IPS-15b (cell line): ENCODE data around the gene PSD4.

Source experiments
- H3K27me3 ChIP-seq: one replicate; pipeline ENCODE4 v1.6.1; 2013; ENCODE audit warnings: low read length; ENCODE audit not compliant: control insufficient read depth, insufficient read depth
- H3K36me3 ChIP-seq: one replicate; pipeline ENCODE4 v1.6.1; 2013; ENCODE audit warnings: low read length; ENCODE audit not compliant: control insufficient read depth, insufficient read depth
- H3K4me1 ChIP-seq: one replicate; pipeline ENCODE4 v1.6.1; 2013; ENCODE audit warnings: mild to moderate bottlenecking, low read length; ENCODE audit not compliant: control insufficient read depth, insufficient read depth
- H3K4me3 ChIP-seq: one replicate; pipeline ENCODE4 v1.5.1; 2013; ENCODE audit warnings: low read depth, low read length
- H3K9ac ChIP-seq: one replicate; pipeline ENCODE4 v1.6.1; 2013; ENCODE audit warnings: low read depth, mild to moderate bottlenecking, low read length
- H3K9me3 ChIP-seq: one replicate; pipeline ENCODE4 v1.6.1; 2013; ENCODE audit warnings: mild to moderate bottlenecking, low read length; ENCODE audit not compliant: control insufficient read depth, insufficient read depth

PSD4 gene

DNA sequence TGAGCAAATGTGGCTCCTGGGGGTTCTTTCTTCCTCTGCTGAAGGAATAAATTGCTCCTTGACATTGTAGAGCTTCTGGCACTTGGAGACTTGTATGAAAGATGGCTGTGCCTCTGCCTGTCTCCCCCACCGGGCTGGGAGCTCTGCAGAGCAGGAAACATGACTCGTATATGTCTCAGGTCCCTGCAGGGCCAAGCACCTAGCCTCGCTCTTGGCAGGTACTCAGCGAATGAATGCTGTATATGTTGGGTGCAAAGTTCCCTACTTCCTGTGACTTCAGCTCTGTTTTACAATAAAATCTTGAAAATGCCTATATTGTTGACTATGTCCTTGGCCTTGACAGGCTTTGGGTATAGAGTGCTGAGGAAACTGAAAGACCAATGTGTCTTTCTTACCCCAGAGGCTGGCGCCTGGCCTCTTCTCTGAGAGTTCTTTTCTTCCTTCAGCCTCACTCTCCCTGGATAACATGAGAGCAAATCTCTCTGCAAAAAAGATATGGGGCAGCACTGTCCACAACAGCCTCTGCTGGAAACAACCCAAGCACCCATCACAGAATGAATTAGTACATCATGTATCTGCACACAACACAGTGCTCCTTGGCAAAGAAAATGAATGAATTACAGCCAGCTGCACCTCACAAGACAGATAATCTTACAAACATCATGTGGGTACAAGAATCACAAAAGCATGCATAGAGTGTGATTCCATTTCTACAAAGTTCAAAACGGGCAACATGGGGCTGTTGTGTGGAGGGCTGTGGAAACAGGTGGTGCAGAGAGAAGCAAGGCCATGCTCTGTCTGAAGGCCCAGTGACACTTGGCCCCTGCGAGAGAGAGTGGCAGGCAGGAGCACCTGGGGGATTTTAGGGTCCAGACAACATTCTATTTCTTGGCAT lies 39.8 kb upstream of the PSD4 start:
- H3K4me3 ChIP-seq: no peak overlapping the region
- no peaks in the 10 kb centered on the region for H3K36me3 ChIP-seq
- H3K27me3 ChIP-seq: no peaks in the 10 kb centered on the region
- no peaks in the 10 kb centered on the region for H3K9me3 ChIP-seq
- no peak overlapping the region for H3K9ac ChIP-seq
- no peaks in the 10 kb centered on the region for H3K4me1 ChIP-seq

DNA sequence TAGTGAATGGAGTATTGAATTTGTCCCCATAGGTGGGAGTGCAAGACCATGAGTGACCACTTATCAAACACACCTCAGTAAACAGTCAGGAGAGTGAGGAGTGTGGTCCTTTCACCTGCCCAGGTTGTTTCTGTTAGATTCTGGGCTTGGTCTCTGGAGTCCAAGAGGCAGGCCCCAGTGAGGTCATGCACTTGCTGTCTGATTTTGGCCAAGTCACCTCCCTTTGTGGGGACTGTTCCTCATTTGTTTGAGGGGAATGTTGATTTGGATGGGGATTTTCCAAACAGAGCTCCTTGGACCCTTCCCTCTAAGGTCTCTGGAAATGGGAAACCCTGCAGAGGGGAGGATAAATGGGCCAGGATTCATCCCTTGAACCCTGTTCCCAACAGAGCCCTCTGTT lies 39.1 kb upstream of the PSD4 start:
- H3K9me3 ChIP-seq: no peaks in the 10 kb centered on the region
- H3K9ac ChIP-seq: no peak overlapping the region
- no peaks in the 10 kb centered on the region for H3K36me3 ChIP-seq
- H3K4me1 ChIP-seq: no peaks in the 10 kb centered on the region
- H3K4me3 ChIP-seq: no peak overlapping the region
- no peaks in the 10 kb centered on the region for H3K27me3 ChIP-seq

DNA sequence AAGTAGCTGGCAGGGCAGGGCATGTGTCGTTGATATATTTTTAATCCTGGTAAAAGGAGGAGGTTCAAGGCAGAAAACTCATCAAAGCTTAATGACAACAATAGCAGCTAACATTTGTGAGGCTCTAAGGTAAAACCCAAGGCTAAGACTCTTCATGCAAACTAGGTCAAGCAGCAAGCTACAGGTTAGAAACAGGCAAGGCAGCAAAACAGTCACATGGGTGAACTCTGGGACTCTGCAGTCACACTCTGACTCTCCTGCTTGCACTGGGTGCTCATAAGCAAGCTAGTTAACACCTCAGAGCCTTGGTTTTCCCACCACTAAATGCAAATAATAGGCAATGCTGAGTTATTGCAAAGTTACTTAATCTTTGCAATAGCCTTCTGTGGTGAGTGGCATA lies 38.5 kb upstream of the PSD4 start:
- H3K27me3 ChIP-seq: no peaks in the 10 kb centered on the region
- H3K36me3 ChIP-seq: no peaks in the 10 kb centered on the region
- no peaks in the 10 kb centered on the region for H3K4me1 ChIP-seq
- H3K9ac ChIP-seq: no peak overlapping the region
- no peaks in the 10 kb centered on the region for H3K9me3 ChIP-seq
- no peak overlapping the region for H3K4me3 ChIP-seq

DNA sequence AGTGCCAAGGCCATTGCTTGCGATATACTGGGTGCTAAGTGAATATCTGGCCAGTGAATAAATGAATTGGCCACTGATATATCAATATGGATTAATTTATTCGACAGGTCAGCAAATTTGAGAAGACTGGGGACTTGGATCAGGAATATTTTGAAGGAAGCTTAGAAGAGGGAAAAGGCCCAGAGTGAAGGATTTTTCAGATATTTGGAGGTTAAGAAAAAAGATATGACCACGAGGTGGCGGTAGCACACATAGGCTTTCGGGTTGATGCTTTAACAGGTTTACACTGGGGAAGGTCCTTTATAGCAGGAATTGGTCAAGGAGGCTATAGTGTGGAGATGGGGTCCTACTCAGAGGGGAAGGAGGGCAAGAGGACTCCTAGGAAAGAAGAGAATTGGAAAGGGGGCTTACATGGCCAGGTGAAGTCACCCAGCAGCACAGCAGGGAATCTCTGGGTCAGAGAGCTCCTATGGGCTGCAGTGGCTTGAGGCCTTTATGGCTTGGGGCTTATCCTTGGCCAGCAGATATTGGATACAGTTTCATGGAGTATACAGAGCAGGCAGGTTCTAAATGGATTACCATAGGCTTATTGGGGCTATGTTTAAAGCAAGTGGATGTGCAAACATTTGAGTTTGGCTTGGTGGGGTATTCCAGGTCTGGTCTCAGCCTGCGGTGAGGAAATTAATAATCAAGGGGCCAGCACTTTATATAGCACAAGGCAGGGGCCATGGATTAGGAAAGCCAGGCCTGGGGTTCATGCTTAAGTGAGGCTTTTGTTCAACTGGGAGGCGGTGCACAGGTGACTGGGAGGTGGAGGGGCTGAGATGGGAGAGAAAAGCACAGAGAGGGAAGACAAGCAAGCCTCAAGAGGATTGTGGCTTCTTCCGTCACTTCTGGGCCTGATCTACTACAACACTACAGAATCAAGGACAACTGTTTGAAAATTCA lies 36.7 kb upstream of the PSD4 start:
- H3K4me3 ChIP-seq: no peak overlapping the region
- H3K9ac ChIP-seq: no peak overlapping the region
- no peaks in the 10 kb centered on the region for H3K4me1 ChIP-seq
- H3K36me3 ChIP-seq: no peaks in the 10 kb centered on the region
- H3K27me3 ChIP-seq: no peaks in the 10 kb centered on the region
- H3K9me3 ChIP-seq: no peaks in the 10 kb centered on the region

DNA sequence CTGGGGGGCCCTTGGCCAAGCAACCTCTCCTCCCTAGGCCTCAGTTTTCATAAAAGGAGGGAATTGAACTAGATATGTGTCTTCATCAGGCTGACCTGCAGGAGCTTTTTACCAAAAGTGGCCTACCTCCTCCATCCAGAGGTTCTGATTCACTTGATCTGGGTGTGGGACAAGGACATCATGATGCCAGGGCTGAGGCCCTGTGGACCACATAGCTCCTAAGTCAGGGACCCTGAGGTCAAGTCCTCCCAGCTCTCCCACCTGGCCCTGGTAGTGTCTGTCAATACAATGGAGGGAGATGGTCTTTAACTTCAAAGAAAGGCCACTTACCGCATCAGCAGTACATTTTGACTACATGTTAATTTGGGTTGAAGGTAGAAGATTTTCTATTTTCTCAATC lies 35.9 kb upstream of the PSD4 start:
- no peak overlapping the region for H3K4me3 ChIP-seq
- no peaks in the 10 kb centered on the region for H3K27me3 ChIP-seq
- no peaks in the 10 kb centered on the region for H3K4me1 ChIP-seq
- no peak overlapping the region for H3K9ac ChIP-seq
- H3K9me3 ChIP-seq: no peaks in the 10 kb centered on the region
- H3K36me3 ChIP-seq: no peaks in the 10 kb centered on the region

DNA sequence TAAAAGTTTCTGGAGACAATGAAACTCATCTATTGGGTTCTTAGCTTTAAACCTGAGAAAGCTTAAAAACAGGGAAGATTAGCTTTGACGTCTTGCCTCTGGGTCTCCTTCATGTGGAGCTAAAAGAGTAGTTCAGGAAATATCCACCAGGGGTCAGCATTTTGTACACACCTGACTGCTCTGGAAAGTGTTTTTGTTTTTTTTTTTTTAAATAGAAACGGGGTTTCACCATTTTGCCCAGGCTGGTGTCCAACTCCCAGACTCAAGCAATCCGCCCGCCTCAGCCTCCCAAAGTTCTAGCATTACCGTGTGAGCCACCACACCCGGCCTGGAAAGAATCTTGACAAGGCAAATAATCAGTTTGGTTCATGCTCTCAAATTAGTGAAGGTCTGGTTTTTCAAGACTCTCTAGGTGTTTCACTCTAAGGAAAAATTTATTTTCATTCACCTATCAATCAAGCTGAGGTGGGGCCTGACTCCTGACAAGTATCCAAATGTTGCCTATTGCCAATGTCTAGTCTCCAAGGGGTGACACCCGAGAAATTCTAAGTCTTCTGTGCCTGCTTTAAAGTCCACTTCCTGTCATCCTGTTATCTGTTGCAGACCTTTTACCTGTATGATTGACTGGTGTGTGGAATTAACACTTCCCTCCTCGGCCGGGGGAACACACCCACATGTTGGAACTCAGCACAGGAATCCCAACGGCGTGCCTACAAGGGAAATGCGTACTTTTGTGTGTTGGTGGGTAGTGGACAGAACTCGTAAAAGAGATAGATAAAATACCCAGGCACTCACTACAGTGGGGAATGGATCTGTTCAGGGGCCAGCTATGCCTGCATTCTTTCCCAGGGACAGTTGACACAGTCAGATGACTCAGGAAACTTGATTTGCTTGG lies 35.1 kb upstream of the PSD4 start:
- H3K9ac ChIP-seq: no peak overlapping the region
- H3K36me3 ChIP-seq: no peaks in the 10 kb centered on the region
- H3K9me3 ChIP-seq: no peaks in the 10 kb centered on the region
- no peaks in the 10 kb centered on the region for H3K27me3 ChIP-seq
- no peaks in the 10 kb centered on the region for H3K4me1 ChIP-seq
- no peak overlapping the region for H3K4me3 ChIP-seq

DNA sequence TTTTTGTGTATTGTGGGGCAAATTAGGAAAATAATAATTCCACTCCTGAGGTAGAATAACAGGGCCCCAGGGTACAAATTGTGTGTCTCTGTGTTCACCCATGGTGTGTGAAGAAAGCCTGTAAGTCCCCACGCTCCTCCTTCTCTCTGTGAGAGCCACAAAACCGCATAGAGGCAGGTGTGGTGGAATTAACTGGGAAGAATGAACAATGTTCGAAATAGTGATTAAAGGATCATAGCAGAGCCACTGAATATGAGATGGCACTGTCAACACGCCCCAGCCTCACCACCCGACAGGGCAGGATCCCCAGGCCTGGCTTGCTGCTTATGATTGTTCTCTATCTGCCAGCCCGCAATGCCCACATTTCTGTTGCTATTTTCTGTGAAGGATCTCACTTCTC lies 32.3 kb upstream of the PSD4 start:
- Histone ChIP-seq H3K4me1 (no peaks in the 10 kb centered on the region), H3K27me3 (no peaks in the 10 kb centered on the region), H3K9ac (no peak overlapping the region), H3K36me3 (no peaks in the 10 kb centered on the region), H3K9me3 (no peaks in the 10 kb centered on the region), H3K4me3 (no peak overlapping the region)

DNA sequence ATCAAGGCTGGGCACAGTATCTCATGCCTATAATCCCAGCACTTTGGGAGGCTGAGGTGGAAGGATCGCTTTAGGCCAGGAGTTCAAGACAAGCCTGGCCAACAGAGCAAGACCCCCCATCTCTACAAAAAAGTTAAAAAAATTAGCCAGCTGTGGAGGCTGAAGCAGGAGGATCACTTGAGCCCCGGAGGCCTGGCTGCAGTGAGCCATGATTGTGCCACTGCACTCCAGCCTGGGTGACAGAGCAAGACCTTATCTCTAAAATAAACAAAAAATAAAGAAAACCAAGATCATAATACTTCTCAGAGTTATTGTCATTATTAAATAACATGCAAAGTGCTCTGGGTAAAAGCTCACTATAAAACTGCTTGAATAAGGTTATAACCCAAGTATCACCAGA lies 31.5 kb upstream of the PSD4 start:
- Histone ChIP-seq H3K9me3 (no peaks in the 10 kb centered on the region), H3K4me1 (no peaks in the 10 kb centered on the region), H3K4me3 (no peak overlapping the region), H3K27me3 (no peaks in the 10 kb centered on the region), H3K36me3 (no peaks in the 10 kb centered on the region), H3K9ac (no peak overlapping the region)

DNA sequence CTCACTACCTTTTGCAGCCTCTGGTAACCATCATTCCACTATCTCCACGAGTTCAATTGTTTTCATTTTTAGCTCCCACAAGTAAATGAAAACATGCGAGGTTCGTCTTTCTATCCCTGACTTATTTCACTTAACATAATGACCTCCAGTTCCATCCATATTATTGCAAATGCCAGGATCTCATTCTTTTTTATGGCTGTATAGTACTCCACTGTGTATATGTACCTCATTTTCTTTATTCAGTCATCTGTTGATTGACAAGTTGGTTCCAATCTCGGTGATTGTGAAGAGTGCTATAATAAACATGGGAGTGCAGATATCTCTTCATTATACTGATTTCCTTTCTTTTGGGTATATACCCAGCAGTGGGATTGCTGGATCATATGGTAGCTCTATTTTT lies 29.5 kb upstream of the PSD4 start:
- H3K36me3 ChIP-seq: no peaks in the 10 kb centered on the region
- no peaks in the 10 kb centered on the region for H3K27me3 ChIP-seq
- H3K4me3 ChIP-seq: no peak overlapping the region
- no peaks in the 10 kb centered on the region for H3K4me1 ChIP-seq
- H3K9ac ChIP-seq: no peak overlapping the region
- H3K9me3 ChIP-seq: no peaks in the 10 kb centered on the region

DNA sequence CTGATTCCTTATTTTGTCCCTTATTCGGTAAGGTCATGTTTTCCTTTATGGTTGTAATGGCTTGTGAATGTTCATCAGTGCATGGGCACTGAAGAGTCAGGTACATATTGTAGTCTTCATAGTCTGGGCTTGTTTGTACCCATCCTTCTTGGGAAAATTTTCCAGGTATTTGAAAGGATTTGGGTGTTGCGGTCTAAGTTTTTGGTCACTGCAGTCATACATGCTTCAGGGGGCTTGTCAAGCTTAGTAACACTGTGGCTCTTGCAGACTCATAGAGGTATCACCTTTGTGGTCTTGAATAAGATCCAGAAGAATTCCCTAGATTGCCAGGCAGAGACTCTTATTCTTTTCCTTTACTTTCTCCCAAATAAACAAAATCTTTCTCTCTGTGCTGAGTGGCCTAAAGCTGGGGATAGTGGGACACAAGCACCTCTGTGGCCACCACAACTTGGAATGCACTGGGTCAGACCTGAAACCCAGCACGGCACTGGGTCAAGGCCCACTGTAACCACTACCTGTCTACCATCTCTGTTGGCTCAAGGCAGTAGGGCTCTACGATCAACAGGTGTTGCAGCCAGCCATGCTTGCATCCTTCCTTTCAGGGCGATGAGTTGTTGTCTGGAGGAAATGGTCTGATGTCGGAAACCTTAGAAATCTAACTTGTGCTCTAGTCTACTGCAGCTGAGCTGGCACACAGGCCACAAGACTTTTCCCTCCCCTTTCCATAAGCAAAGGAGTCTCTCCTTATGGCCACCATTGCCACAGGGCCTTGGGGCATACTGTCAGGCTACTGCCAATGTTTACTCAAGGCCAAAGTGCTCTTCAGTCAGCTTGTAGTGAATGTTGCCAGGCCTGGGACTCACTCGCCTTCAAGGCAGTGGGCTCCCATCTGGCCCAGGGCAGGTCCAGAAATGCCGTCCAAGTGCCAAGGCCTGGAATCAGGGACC lies 24.9 kb upstream of the PSD4 start:
- H3K9me3 ChIP-seq: no peaks in the 10 kb centered on the region
- peaks cover 2% of the 10 kb centered on the region for H3K27me3 ChIP-seq
- no peak overlapping the region for H3K9ac ChIP-seq
- no peaks in the 10 kb centered on the region for H3K4me1 ChIP-seq
- H3K36me3 ChIP-seq: no peaks in the 10 kb centered on the region
- no peak overlapping the region for H3K4me3 ChIP-seq
